CD4-positive, alpha-beta T cell treated with Interferon alpha-2 for 1 hour (primary cell): Measurements from ENCODE around the gene CAD.
"Not testable (repeated sequence)": the region's sequence is repeated elsewhere in the genome, so short reads cannot be mapped to it uniquely, and the experiment has no call there.

ENCODE experiments used
- DNase-seq, 2 donors: peaks; one replicate each; pipeline ENCODE4 v3.0.0-alpha.2; 2020 to 2022

The CAD gene

GRCh38 chr2:27217173-27218121 is at the start of gene CAD:
CAD (plus strand) TSS chr2:27217369; CDS start chr2:27217552, 183 bp downstream.
- peak; percentile 80 to 89 for DNase-seq

- DNase-seq = no peak
These were observed 46.4 kb upstream of the CAD start for GRCh38 chr2:27170581-27171337.

DNA sequence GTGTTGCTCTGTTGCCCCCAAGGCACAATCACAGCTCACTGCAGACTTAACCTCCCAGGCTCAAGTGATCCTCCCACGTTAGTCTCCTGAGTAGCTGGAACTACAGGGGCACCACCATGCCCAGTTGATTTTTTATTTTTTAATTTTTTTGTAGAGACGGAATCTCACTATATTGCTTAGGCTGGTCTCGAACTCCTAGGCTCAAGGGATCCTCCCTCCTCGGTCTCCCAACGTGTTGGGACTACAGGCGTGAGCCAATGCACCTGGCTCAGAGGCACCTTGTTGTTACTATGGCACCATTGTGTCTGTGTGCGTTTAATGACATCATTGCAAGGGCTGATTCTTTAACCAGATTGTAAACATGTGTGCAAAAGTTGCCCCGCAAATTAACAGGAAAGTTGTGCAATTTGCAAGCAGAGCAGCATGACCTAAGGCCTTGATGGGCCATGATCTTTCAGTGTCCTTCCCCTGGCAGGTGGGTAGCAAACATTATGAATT is 45.8 kb upstream of the CAD start:
- DNase-seq = no peak

- no peak for DNase-seq
These were observed 42.5 kb upstream of the CAD start for GRCh38 chr2:27174638-27175037.

DNA sequence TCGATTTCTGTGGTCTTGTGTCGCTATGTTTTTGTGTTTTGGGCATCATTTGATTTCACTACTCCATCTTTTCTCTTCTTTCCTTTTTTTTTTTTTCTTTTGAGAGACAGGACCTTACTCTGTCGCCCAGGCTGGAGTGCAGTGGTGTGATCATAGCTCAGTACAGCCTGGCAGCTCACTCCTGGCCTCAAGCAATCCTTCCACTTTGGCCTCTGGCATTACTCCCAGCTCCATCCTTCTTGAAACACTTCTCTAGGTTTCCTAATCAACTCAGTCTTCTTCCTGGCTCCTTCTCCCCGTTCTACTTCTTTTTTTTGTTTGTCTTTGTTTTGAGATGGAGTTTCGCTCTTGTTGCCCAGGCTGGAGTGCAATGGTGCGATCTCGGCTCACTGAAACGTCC is 41.8 kb upstream of the CAD start:
- no peak for DNase-seq

DNA sequence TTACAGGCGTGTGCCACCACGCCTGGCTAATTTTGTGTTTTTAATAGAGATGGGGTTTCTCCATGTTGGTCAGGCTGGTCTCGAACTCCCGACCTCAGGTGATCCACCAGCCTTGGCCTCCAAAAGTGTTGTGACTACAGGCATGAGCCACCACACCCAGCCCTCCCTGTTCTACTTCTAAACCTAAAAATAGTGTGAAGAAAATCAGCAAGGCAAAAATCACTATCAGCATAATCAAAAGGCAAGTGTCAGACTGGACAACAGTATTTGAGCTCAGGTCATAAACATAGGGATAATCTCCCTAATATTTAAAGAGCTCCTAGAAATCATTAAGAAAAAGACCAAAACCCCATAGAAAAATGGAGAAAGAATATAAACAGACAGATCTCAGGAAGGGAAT is 41.4 kb upstream of the CAD start:
- DNase-seq = not testable (repeated sequence)

DNA sequence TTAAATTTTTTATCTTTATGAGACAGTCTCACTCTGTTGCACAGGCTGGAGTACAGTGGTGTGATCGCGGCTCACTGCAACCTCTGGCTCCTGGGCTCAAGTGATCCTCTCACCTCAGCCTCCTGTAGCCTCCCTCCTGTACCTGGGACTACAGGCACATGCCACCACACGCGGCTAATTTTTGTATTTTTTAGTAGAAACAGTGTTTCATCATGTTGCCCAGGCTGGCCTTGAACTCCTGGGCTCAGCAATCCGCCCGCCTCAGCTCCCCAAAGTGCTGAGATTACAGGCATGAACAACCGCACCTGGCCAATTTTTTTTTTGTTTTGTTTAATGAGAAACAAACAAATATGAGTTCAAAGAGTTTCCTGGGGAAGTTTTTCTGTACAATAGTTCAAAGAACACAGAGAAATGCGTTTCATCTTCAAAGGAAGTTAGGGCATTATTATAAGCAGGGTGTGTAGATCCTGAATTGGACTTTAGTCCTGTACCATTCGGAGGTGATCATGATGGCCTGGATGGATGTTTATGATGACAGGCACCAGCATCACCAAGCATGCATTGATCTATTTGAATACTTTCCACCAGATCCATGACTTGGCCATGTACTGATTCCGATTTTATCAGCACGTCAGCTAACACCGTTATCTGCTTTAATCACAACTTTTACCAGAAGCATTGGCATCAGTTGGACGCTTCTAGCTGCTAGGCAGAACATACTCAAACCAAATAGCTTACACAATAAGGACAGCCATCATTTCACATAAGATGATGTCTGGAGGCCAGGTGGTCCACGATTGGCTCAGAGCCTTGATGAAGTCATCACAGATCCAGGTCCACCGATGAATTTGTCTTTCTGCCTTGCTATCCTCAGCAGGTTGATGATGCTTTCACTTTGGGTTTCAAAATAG is 39.5 kb upstream of the CAD start:
- DNase-seq = no peak

GRCh38 chr2:27178469-27178868 is 38.7 kb upstream of the CAD start:
- DNase-seq = no peak

GRCh38 chr2:27179344-27180000 is 37.7 kb upstream of the CAD start:
- DNase-seq = no peak

- DNase-seq = no peak
These were observed 34.8 kb upstream of the CAD start for GRCh38 chr2:27182346-27182745.

GRCh38 chr2:27184115-27184514 is 33.1 kb upstream of the CAD start:
- DNase-seq = no peak

GRCh38 chr2:27185331-27186026 is 31.7 kb upstream of the CAD start:
- DNase-seq = no peak

GRCh38 chr2:27186613-27187345 is 30.4 kb upstream of the CAD start:
- DNase-seq = no peak

DNA sequence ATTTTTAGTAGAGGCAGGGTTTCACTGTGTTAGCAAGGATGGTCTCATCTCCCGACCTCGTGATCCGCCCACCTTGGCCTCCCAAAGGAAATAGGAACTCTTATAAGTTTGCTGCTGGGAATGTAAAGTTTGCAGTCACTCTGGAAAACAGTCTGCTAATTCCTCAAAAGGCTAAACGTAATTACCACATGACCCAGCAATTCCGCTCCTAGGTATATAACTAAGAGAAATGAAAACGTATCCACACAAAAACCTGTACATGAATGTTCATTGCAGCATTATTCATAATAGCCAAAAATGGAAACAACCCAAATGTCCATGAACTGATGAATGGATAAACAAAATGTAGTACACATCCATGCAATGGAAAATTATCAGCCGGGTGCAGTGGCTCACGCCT is 27.2 kb upstream of the CAD start:
- DNase-seq = no peak

GRCh38 chr2:27191070-27191829 is 25.9 kb upstream of the CAD start:
- peak; percentile 48 to 68 for DNase-seq

DNA sequence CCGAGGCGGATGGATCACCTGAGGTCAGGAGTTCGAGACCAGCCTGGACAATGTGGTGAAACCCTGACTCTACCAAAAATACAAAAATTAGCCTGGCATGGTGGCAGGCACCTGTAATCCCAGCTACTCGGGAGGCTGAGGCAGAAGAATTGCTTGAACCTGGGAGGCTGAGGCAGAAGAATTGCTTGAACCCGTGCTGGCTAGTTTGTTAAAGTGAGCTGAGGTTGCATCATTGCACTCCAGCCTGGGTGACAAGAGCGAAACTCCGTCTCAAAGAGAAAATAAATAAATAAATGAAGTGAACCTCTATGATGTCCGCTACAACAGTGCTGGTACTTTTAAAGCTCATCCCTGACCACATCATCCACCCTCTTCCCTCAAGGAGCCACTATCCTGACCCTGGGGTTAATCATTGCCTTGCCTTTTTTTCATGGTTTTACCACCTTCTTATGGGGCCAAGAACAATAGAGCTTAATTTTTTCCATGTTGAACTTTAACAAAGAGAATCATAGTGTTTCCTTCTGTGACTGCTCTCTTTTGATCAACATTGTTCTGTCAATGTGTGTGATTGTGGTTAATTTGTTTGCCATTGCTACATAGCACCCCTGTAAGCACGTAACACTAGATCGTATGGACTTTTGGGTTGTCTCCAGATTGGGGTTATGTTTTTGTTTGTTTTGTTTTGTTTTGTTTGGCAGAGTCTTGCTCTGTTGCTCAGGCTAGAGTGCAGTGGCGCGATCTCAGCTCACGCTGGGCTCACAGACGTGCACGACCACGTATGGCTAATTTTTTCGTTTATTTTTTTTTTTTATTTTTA is 22.4 kb upstream of the CAD start:
- DNase-seq = no peak

DNA sequence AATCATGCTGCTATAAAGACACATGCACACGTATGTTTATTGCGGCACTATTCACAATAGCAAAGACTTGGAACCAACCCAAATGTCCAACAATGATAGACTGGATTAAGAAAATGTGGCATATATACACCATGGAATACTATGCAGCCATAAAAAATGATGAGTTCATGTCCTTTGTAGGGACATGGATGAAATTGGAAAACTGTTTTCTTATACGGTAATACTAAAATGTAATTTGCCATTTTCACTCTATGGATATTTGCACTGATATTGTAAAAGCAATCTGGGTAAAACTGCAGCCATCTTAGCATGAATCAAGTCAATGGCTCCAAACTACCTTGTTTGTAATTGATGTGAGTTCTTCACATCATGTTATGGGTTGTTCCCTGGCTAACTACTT is 21.4 kb upstream of the CAD start:
- not testable (repeated sequence) for DNase-seq

GRCh38 chr2:27198068-27198467 is 19.1 kb upstream of the CAD start:
- not testable (repeated sequence) for DNase-seq

DNA sequence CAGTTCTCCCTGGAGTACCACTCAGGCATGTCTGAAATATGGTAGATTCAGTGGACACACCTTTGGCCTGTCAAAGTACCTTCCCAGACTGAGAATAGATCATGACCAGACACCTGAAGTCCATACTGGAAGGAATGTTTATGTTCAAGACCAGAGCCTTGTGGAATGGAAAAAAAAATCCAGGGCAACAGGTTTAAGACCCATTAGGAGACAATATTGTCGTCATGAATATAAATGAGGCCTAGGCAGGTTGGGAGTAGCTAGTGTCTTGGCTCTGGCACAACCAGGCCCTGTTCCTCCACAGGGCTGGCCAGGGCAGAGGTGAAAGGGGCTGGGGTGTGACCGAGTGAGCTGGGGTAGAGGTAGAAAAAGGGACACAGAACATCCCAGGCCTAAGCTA is 18.5 kb upstream of the CAD start:
- no peak for DNase-seq
